Right hindlimb (tissue), 1 donor: ENCODE results near the gene GRK6.
"Not testable (repeated sequence)": the region's sequence is repeated elsewhere in the genome, so short reads cannot be mapped to it uniquely, and the experiment has no call there.

Experiments
- DNase-seq: peaks from one replicate; pipeline ENCODE4 v3.0.0-alpha.2; 2018

The GRK6 gene

GRCh38 chr5:177472460-177473442 lies 46.3 kb downstream of the GRK6 start:
- DNase-seq = peak; percentile 79

GRCh38 chr5:177473443-177474001 lies 47.0 kb downstream of the GRK6 start, which contains the start of gene DBN1:
TSS of gene DBN1 (minus strand) at chr5:177473634. CDS start at chr5:177473521, 113 bp downstream.
- DNase-seq = peak; percentile 81

DNA sequence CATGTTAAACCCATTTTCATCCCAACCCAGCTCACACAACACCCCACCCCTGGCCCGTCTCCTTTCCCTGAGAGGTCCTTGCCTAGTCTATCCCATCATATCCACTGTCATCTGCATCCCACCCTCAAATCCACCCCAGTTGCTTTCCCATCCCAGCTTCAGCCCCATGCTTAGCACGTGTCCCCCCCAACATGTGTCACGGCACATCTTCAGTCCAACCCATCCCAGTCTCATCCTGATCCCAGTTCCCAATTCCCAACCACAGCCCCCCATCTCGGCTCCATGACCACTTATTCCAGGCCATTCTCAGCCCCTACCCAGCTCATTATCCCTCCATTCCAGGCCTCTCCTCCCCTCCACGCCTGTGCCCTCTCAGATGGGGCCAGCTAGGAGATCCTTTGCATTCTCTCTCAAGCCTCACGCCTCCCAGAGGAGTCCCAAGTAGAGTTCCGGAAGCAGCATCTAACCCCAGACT lies 47.6 kb downstream of the GRK6 start:
- no peak for DNase-seq

- no peak for DNase-seq
Observed at GRCh38 chr5:177474846-177475562, 48.5 kb downstream of the GRK6 start.

DNA sequence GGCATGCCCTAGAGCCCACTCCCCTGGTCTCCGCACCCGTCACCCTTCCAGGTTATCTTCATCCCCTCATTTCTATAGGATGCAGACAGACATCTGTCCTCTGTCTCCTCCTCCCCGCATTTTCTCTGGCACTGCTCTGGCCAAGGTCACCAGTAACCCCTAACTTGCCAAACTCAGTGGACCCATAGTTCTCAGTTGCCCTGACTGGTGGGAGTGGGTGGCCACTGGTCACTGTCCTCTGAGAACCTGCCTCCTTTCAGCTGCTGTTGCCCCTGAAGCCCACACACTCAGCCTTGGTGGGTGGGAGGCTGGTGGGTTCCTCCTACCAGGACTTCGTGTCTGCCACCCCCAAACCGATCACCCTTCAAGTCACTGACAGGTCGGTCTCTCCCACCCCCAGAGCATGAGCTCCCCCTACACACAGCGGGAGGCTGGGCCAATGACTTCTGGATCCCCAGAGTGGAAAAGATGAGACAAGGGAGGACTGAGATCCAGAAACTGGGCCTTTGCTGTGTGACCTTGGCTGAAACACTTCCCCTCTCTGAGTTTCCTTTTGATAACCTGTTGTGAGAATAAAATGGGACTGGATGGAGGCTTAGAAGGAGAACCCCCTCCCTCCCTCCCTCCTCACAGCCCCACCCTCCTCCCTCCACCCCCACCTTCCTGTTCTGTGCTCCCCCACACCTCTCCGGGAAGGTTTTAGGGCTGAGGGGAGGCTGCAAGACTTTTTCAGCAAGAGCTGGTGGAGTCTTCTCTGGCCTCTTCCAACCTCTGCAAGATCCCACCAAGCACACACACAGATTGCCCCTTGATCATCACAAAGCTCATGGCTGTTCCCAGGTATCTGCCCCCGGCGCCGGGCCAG lies 49.3 kb downstream of the GRK6 start:
- DNase-seq = no peak

- no peak for DNase-seq
Observed at GRCh38 chr5:177476531-177477233, 50.2 kb downstream of the GRK6 start.

DNA sequence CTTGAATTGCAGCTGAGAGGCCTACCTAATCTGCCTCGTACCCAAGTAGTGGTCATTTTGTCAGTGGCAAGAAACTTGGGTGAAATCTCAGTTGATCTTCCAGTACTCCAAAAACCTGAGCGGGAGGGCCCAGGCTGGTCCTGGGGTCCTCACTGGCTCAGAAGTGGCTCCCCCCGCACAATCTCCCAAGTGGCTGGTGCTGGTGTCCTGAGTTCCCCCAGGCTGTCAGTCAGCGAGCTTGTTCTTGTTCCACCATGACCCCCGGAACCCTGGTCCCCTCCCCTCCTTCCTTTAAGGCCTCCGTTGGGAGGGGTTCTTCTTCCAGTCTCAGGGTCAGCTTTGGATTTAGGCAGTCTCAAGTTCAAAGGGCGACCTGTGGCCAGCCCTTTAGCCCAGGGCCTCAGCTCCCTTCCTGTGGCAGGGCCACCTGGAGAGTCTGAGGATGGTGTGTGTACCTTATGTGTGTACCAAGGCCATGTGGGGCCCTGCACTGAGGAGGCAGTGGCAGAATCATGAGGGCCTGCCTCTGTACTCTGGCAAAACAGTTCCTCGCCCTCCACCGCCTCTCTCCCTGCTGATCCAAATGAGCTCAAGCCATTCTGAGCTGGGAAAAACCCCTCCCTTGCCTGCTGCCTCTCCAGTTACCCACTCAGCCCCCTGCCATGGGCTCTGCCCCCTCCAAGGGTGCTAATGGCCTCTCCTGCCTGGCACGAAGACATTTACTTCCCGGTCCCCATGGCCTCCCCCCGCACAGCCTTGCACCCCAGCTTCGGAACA lies 51.4 kb downstream of the GRK6 start:
- no peak for DNase-seq

GRCh38 chr5:177478711-177479646 lies 52.5 kb downstream of the GRK6 start:
- DNase-seq = peak; percentile 73

DNA sequence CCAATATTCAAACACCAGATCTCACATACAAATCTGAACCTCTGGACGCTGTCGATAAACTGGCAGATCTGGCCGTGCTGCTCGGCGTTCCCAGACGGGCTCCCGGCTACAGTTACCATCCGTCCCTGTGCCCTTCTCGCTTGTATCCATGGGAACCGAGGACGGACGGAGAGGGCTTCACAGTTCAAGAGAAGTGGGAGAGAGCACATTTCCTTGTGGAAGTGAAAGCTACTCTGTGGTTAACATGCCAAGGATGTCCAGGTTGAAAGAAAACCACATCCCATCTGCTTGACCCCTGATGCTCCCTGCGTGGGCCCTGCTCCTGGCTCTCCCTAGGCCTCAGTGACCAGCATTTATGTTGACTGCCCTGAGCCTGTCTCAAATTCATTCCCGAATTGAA lies 53.3 kb downstream of the GRK6 start:
- no peak for DNase-seq

DNA sequence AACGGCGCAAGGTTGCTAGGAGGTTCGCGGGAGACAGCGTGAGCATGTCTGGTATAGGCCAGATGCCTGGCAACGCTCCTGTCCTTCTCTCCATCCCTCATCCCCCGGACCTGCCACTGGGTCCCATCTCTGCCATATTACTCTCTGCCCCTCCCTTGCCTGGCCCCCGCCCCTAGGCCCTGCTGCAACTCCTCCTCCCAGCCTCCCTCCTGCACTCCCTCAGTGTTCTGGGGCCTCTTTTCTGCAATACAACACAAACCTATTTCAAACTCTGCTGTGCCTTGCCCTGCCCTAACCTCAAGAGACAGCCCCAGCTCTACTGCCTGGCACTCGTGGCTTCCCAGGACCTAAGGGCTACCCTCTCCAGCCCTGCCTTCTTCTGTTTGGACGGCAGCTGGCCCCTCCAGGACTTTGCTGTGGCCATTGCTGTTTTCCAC lies 55.9 kb downstream of the GRK6 start:
- DNase-seq = no peak

- no peak for DNase-seq
Observed at GRCh38 chr5:177483042-177483441, 56.6 kb downstream of the GRK6 start.

GRCh38 chr5:177483994-177484901 lies 57.8 kb downstream of the GRK6 start:
- no peak for DNase-seq

DNA sequence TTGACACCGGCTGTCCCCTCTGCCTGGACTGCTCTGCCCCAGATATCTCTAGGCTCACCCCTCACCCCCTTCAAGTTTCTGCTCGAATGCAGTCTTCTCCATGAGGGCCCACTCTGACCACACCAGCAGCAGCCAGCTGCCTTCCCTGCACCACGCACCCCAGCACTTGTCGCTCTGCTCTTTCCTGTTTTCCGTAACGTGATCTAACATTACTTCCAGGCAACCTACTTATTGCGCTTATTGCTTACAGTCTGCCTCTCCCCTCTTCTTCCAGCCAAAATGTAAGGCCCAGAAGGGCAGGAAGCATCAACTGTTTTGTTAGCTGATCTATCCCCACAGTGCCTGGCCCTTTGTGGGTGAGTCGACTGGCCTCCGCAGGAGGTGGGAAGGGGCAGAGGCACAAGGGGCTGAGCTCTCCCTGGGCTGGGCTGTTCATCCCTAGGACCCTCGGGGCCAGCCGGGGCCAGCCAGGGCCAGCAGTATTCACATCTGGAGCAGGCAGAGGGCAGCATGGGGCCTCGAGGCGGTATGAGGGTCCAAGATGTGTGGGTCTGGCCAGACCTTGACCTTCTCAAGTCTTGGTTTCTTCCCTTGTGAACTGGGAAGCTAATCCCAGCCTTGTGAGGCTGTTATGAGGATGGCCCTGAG lies 58.5 kb downstream of the GRK6 start:
- DNase-seq = no peak

DNA sequence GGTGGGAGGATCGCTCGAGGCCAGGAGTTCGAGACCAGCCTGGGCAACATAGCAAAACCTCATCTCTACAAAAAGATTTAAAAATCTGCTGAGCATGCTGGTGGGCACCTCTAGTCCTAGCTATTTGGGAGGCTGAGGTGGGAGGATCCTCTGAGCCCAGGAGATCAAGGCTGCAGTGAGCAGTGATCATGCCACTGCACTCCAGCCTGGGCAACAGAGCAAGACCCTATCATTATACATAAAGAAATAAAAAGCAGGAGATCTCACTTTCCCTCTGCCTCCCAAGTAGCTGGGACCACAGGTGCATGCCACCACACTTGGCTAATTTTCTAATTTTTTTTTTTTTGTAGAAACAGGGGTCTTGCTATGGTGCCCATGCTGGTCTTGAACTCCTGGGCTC lies 59.3 kb downstream of the GRK6 start:
- not testable (repeated sequence) for DNase-seq

DNA sequence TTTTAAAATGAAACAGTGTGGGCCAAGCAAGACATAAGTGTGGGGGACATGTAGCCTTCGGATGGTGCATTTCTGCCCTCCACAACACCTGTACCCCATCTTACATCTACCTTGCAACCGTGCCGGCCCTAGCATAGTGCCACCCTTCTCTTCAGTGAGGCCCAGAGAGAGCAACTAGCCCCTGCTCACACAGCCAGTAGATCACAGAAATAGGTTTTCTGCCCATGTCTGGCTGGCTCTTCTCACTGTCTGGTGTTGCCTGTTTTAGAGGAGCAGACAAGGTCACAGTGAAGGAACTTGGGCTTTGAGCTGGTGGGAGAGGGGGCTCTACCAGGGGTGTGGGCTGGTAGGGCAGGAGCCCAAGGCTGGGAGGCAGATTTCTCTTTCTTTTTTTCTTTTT lies 59.8 kb downstream of the GRK6 start:
- DNase-seq = no peak

GRCh38 chr5:177487144-177487543 lies 60.7 kb downstream of the GRK6 start:
- no peak for DNase-seq

DNA sequence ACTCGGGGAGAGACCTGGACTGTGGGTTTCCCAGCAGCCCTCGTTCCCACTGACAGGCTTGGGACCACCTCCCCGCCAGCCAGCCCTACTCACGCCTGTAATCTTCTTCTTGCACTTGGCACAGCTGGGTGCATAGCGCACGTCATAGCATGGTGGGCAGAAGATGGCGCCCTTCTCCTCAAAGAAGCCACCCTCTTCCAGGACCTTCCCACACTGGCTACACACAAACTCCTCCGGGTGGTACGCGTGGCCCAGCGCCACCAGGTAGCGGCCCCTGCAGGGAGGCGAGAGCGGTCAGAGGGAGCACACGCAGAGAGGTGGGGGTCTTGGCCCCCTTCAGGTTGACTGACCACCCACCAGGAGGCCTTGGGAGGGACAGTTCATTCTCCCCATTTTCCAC lies 61.5 kb downstream of the GRK6 start:
- no peak for DNase-seq

- DNase-seq = no peak
Observed at GRCh38 chr5:177489119-177489716, 62.7 kb downstream of the GRK6 start.
